DMS153 (cell line): ENCODE results near the gene DISC1.
"Not testable (repeated sequence)": the region's sequence is repeated elsewhere in the genome, so short reads cannot be mapped to it uniquely, and the experiment has no call there.

Source experiments
- DNase-seq: peaks from one replicate; lab custom pipeline; 2025; lab: John Stamatoyannopoulos, UW

The DISC1 gene

DNA sequence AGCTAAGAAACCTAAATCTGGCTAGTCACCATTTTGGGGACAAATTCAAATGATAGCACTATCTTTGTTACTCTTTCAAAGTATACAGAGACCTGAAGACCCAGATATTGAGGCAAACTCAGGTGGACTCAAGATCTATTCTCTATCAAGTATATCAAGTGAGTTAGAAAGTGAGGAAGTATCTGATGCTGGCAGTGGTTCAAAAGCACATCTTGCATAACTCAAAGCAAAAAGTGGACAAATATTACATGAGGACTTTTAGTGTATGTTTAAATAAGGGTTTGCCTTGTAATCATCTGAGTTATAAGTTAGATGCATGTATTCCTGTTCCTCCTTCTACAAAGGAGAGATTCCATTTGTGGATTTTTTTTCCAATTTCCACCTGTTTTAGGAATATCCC, 338.4 kb downstream of the DISC1 start:
- DNase-seq: no peak

DNA sequence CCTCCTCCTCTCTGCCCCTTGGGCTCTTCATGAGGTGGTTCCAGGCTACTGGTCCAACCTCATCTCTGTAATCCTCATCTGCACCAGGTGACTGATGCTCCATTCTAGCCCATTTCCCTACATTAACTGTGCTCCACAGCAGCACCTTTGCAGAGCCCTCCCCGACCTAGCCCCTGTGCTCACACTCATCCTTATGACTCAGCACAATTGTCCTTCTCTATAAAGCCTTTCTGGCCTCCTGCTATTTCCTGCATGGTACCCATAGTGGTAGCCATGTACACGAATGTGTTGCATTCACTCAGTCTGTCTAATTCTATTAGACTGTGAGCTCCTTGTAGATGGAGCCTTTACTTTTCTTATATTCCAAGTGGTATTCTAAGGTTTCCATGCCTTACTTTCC, 339.0 kb downstream of the DISC1 start:
- no peak for DNase-seq

DNA sequence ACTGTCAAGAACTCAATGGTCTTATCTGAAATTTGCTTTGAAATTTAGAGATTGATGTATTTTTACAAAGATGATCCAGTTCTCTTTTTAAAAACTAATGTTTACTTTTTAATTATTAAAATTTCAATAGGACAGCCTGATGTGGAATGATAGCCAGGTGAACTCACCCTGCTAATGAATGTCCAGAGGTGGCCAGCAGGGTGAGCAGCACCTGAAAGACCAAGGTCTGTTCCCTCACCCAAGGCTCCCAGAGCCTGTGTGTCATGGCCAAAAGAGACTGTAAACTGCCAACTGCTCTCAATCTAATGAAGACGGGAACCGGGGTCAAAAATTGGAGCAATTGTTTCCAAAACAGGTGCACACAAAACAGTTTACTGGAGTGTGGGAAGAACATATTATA, 340.4 kb downstream of the DISC1 start:
- DNase-seq: no peak

DNA sequence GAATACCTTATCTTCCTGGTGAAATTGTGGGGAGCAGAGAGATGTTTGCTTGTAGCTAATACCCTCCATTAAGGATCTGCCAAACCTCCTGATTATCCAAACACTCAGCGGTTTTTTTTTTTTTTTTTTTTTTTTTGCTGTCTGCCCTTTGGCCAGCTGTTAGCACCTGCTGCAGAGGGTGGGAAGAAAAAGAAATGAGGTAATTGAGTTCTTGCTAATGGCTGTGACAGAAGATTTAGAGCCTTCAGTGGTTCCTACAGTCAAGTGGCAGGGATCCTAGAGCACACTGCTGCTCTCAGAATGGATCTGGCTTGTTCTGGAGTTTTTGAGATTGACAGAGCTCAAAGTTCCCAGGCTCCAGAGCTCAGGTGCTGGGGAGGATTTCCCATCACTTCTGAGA, 342.5 kb downstream of the DISC1 start:
- DNase-seq: peak; percentile 41

DNA sequence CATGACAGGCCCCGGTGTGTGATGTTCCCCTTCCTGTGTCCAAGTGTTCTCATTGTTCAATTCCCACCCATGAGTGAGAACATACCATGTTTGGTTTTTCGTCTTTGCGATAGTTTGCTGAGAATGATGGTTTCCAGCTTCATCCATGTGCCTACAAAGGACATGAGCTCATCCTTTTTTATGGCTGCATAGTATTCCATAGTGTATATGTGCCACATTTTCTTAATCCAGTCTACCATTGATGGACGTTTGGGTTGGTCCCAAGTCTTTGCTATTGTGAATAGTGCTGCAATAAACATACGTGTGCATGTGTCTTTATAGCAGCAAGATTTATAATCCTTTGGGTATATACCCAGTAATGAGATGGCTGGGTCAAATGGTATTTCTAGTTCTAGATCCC, 343.2 kb downstream of the DISC1 start:
- DNase-seq: not testable (repeated sequence)

DNA sequence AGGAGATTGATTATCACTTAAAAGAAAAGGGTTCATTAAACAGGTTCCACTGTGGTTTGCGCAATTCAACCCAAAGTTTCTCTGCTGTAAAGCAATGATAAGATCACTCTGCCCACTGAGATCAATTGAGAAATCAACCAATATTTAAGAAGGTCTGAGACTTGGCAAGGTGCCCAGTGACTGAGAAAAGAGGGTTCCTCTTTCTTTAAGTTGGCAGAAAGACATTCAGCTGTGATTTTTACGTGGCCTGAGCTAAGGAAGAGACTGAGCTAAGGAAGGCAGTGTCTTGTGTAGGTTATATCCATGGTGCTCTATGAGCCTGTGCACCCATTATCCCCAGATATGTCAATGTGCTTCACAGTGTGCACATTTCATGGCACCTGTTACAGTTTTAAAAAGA, 344.1 kb downstream of the DISC1 start:
- no peak for DNase-seq

DNA sequence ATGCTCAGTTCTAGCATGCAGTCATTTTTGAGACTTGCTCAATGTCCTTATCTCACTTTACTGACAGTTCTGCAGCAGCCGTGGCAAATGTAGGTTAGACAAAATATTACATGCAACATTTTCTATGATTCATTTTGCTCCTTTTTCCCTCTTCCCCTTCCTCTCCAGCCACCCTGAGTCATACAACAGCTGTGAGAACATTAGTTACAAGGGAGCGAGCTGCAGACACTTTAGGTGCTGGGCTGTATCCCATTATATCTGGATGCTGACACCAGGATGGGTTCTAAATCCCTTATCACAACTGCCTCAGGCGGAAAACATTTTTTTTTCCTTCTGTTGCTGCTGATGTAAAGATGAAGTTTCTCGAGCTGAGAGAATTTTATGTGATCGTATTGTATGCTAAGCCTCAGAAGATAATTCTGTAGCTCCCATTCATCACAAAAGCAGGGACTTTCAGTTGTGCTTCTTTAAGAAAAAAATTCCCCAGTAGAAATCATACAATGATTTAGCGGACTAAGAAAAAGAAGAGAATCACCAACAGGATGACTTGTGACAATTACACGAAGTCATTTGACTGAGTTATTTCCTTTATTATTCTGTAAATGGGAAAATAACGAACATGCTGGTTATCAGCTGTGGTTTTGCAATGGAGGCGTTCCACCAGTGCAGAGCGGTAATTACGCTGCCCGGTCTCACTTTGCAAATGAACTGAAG, 345.0 kb downstream of the DISC1 start:
- no peak for DNase-seq

DNA sequence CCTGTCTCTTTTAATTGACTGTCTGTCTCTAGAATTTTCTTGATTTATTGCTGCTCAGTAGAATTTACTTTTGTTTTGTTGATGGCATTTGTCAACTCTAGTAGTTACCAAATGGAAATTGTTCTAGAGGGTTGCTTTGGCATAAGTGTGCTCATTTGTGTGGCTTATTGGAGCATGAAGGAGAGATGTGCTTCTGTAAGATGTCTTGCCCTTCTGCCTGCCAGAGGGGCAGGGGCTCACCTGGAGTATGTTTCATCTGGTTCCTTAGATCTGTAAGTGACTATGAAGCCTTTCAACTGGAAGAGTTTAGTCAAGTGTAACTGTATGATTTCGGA, 345.5 kb downstream of the DISC1 start:
- no peak for DNase-seq

DNA sequence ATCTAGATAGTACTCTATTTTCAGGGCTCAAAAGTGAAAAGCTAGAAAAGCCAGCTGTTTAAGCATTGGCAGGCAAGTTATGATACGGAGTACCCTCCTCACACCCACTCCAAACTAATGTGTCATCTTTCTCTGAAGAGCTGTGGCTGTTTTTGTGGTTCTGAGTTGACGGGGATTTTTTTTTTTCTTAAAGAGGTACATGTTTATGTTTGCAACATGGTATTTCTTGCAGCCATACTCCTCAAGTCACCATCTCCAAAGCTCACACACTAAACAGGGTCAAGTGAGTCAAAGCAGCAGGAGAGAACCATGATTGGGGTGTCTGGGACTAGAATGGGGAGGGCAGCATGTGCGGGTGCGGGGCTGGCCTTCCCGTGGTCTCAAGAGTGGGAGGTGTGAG, 347.2 kb downstream of the DISC1 start:
- no peak for DNase-seq

DNA sequence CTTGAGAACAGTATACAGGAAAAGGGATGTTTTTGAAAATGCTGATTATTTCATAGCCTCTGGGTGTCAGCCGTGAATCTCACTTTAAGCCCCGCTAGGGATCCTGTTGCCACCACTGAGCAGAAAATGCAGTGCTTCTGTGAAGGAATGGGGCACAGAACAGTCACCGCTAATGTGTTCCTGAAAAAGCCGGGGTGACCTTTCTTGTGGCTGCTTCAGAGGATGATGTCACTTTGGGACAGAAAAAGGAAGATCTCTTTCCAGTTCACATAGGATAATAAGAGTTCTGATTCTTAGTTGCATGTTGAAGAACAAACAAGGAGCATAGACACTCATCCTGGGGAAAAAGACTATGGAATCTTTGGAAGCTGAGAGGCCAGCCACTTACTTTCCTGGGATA, 349.6 kb downstream of the DISC1 start:
- DNase-seq: no peak

DNA sequence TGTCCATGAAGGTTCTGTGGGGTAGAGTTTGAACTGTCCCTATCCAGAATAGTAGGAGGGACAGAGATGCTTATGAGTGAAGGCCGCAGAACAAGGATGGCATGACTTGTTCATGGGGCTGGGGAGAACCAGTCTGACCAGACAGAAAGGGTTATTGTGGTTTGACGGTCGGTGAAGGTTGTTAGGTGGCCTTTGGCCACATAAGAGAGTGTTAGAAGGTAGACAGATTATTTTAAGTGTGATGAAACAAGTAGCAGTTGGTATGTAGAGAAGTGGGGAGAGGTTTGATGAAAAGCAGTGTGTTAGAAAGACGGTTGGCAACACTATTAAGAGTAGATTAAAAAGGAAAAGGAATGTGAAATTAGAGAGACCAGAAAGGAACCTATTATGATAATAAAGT, 355.1 kb downstream of the DISC1 start:
- no peak for DNase-seq

DNA sequence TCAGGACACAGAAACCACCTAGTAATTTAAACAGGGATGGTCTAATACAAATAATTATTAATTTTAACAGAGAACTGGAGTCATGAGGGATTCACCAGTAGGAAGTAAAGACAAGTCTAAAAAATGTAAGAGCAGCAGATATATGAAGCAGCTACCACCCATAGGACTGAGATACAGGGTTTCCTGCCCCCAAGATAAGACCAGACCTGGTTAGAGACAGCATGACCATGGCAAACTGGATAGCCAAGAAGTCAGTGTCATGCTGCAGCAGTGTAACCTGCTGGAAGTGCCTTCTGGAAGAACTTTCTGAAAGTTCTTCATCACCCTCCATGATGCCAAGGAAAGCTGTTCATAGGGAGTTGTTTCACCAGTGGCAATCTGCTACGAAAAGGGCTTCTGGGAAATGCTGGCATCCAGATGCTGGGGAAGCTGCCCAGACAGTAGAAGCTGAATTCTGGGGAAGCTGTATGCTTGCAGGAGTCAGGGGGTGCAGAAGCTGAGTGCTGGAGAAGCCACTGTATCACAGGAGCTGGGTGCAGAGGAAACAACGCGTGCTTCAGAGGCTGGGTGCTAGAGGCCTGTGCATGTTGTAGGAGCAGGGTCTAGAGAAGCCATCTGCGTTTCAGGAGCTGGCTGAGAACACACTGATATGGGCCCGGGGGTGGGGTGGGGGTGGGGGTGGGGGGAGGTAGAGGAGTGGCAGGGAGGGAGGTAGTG, 356.4 kb downstream of the DISC1 start:
- no peak for DNase-seq

DNA sequence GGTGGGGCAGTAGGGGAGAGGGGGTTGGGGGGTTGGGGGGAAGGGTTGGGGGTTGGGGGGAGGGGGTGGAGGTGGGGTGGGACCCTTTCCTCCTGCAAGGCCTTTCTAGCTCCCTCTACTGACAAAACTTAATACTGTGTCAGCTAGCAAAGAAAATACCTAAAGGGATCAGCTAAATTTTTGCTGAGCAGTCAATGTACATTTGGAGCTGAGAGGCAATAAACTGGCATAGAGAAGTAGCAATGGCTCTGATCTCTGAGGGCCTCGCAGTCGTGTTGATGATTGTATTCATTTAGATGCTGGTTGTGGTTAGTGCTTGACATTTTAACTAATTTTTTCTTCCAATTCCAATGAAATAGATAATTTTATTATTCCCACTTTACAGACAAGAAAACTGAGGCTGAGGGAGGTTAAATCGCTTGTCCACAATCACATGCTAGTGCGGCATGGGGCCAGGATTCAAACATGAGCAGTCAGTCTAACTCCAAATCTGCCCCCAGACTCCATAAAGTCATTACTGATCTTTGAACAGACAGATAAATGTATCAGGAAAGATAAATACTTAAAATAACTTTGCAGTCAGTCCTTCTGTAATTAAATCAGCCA, 357.1 kb downstream of the DISC1 start:
- DNase-seq: no peak

DNA sequence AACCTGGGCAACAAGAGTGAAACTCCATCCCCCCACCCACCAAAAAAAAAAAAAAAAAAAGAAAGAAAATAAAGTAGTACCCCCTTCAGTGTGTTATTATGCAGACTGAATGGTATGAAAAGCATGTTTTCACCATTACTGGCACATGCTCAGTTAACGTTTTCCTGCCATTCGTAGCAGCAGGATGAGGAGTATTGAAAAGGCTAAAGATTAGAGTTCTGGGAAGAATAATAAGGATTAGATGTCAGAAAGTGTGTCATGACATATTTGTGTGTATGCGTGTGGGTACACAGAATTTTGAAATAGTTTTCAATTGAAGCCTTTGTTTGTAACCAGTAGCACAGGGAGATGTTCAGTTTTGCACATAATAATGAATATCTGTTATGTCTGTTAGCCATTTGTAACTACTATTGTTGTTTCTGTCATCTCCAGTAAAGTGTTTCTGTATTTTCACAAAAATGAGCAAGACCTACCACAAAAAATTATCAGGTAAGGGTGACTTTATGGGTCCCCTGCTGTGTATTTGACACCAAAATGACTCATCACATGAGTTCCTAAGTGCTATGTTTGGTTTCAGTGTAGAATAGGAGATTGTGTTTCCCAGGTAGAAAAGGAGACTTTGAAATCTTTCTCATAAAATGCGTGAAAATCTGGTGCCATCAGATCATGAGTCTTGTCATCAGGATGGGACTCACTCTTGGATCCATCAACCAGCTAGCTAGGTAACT, 358.9 kb downstream of the DISC1 start:
- no peak for DNase-seq

DNA sequence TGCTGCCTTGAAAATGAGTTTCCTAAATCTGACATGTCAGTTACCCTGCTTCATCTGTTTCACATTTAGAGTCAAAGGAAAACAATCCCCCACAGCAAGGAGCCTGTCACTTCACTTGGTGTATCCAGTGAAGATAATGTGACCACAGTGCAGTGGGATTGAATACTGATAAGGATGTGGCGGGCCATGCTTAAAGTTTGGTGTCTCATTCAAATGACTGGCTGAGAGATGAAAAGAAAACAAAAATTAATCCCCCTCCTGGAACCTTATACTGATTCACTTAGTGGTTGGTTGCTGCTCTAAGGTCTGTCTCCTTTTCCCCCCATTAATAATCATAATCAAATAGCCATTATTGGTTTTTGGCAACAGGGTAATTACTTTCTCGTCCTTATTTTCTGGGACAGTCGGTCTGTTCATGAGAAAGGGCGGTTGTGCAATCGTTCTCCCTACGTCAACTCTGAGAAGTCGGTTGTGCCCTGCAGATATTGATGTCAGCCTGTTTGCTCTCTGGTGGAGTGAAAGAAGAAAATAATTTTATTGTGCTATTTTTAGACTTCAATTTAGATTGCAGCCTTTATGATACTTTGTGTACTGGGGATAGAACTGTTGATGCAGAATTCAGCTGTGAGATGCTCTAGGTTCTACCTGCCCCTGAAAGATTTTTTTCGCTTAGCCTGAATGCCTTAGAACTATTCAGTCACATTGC, 360.2 kb downstream of the DISC1 start:
- DNase-seq: no peak

DNA sequence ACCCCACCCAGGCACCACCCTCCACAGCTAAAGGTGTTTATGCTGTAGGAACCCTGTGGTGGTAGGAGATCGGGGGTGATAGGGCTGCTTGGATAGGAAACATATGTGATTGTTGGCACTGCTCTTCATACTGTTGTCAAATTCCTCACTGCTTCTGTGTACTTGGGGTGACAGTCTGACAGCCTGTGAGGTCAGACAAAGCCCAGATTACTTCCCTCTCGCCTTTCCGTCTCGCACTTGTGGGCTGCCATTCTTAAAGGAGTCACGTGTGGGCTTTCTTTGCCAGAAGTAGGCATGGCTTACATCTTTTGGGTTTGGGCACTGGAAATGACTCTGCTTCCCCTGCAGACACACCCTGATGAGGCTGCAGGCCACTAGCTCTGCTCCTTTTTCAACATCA, 363.8 kb downstream of the DISC1 start:
- DNase-seq: no peak

DNA sequence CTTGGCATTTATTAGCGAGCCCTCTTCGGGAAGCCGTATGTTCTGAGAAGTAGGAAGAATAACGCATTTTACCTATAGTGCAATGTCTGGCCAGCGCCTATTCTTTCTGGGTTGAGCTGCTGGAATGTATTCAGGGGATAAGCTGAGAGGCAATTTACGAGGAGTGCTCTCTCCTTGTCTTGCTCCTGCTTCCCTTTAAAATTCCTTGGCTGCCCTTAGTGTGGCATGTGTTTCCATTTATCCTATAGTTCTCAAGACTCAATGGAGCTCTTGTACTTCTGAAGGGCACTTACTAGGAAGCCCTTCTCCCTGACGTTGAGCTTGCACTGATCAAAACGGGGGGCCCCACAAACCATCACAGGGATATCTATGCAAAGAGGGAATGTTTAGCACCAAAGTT, 364.6 kb downstream of the DISC1 start:
- no peak for DNase-seq

DNA sequence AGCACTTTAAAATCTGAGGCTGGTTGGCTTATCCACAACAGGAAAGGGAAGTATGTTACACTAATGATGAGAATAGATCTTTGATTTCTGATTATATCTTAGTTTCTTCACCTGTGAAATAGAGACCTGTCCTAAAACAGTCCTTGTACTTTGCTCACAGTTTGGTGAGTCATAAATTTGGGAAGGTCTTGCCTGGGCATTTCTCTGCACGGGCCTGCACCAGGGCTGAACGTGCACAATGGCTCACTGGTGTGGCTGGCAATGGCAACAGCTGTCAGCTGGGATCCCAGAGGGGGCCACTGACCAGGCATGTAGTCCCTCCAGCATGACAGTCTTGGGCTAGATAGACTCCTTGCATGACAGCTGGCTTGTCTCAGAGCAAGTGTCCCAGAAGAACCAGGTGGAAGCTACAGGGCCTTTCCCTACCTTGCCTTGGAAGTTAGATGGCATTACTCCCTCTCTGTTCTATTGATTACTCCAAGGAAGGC, 367.4 kb downstream of the DISC1 start:
- DNase-seq: no peak

DNA sequence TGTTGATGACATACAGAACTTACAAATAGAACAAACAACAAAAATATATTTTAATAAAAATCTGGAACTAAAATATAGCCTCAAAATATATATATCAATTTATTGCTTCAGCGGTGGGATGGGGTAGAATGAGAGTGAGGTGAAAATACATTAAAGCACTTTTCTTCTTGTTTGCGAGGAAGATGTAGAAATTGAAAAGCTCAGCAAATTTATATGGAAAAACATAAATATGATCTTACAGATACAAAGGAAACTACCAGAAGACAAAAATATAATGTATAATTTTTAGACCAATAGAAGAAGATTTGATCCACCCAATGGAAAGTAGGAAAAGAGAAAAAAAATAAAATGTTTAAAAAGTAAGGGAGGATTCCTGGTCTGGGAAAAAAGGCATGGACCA, 372.2 kb downstream of the DISC1 start:
- DNase-seq: no peak

DNA sequence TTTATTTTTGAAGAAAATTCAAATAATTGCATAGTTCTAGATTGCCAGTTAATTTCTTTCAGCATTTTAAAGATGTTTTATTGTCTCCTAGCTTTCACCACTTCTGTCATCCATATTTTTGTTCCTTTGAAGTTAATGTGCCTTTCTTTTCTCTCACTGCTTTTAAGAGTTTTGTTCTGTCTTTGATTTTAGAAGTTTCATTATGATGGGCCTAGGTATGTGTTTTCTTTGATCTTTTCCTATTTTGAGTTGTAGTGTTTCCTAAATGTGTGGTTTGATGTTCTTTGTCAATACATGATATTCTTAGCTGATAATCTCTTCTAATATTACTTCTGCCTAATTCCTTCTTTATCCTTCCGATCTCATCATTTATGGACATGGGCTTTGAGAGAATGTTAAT, 378.7 kb downstream of the DISC1 start:
- DNase-seq: no peak

DNA sequence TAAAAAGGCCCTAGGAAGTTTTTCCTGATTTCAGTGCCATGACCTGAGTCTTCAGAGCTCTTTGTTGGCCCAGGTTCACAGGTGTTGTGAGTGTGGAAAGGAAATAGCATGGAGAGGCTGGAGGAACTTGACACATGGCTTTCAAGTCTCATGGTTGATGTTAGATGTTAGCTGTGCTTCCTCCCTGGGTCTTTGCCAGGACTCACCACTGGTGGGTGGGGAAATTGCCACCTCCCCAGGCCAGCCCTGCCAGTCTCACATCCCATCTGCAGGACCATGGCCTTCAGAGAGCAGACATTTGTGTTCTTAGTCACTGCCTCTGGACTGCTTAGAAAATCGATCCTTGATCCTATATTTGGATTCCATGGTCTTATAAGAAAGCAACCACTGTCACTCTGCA, 383.2 kb downstream of the DISC1 start:
- peak; percentile 16 for DNase-seq

DNA sequence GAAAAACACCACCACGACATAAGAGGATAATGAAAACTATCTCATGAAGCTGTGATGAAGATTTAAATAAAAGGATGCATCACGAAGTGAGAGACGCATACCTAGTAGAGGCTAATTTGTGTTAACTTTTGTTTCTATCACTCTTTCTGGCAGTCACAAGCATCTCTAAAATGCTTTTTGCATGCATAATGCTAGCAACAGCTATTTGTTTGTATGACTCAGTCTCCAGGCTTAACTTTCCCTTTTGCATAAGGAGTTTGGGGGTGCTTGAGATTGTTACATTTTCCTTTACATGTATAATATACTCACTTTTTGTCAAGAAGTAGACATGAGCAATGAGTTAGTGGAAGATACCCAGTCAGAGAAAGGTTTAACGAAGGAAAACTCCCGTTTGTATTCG, 385.4 kb downstream of the DISC1 start:
- no peak for DNase-seq
